A549 (cell line): Measurements from ENCODE around the gene GPATCH2. TPM values are rescaled to one million over a fixed set of nuclear protein-coding genes. Genes with fewer than 3 reads are reported as not detected.

Experiments
- ATAC-seq, 2 experiments: fragments of 200-7000 bp in 1 of 2; fragments of >200 bp in 1 of 2; cut with Nextera tagmentation in 1 of 2; cut with Tn5 transposase in 1 of 2; 3 replicates each; pipeline versions ENCODE4 v1.8.0 to v1.9.1; 2018 to 2020; ENCODE audit warnings: mild to moderate bottlenecking in 1 of 2, moderate library complexity in 1 of 2
- CTCF ChIA-PET: fragments of 300-600 bp; sonication (Branson Sonifier 250); formaldehyde crosslinking; extraction: SDS; loops from one replicate; lab custom pipeline; 2021; ENCODE audit warnings: antibody characterized with exemption, inconsistent platforms; lab: Yijun Ruan, JAX
- POLR2A ChIA-PET: fragments of 350-600 bp; formaldehyde crosslinking; extraction: SDS; loops from one replicate; lab custom pipeline; 2021; ENCODE audit warnings: antibody characterized with exemption, inconsistent platforms; lab: Yijun Ruan, JAX
- DNase-seq, 2 experiments: peaks; one replicate each; pipeline versions ENCODE4 v3.0.0 to v3.0.0-alpha.2; 2011 to 2016; ENCODE audit warnings: low read depth in 1 of 2, low spot score in 1 of 2
- FAIRE-seq: peaks from 2 replicates; lab custom pipeline; 2011; peaks lifted over from hg19 to GRCh38; lab: Jason Lieb, UNC
- H3K27ac ChIP-seq, 2 experiments: fragments of >200 bp; sonication (Bioruptor Twin); formaldehyde crosslinking; 3 replicates each; pipeline ENCODE4 v1.5.1; 2016 to 2017
- H3K4me1 ChIP-seq: fragments of >200 bp; sonication (Bioruptor Twin); formaldehyde crosslinking; 3 replicates; pipeline ENCODE4 v1.6.1; 2016
- H3K4me2 ChIP-seq: fragments of >200 bp; sonication (Bioruptor Twin); formaldehyde crosslinking; 3 replicates; pipeline ENCODE4 v1.6.1; 2016
- H3K4me3 ChIP-seq: fragments of >200 bp; sonication (Bioruptor Twin); formaldehyde crosslinking; 3 replicates; pipeline ENCODE4 v1.5.1; 2016
- H3K9me3 ChIP-seq: fragments of >200 bp; sonication (Bioruptor Twin); formaldehyde crosslinking; 3 replicates; pipeline ENCODE4 v1.6.1; 2016
- CBX8 ChIP-seq: fragments of 200-600 bp; sonication (generic); IDR thresholded peaks from 2 replicates; pipeline ENCODE4 v1.6.1; 2016
- CHD4 ChIP-seq: fragments of 200-600 bp; sonication (generic); IDR thresholded peaks from 2 replicates; pipeline ENCODE4 v1.6.1; 2016; ENCODE audit warnings: antibody characterized with exemption, mild to moderate bottlenecking, borderline replicate concordance
- EHF ChIP-seq: fragments of 250-450 bp; sonication (Bioruptor Pico); IDR thresholded peaks from 2 replicates; pipeline ENCODE4 v1.5.0; 2020; ENCODE audit warnings: mild to moderate bottlenecking
- ELK1 ChIP-seq: fragments of 150-350 bp; IDR thresholded peaks from 2 replicates; pipeline ENCODE4 v1.6.1; 2014; ENCODE audit warnings: low read depth, mild to moderate bottlenecking, low read length
- ESRRA ChIP-seq: fragments of 150-350 bp; IDR thresholded peaks from 2 replicates; pipeline ENCODE4 v1.6.1; 2014; ENCODE audit warnings: mild to moderate bottlenecking, low read length, borderline replicate concordance
- FOXS1 ChIP-seq: fragments of 250-450 bp; sonication (Bioruptor Pico); IDR thresholded peaks from 2 replicates; pipeline ENCODE4 v1.5.0; 2020; ENCODE audit warnings: mild to moderate bottlenecking, moderate library complexity
- GATA3 ChIP-seq: IDR thresholded peaks from 2 replicates; pipeline ENCODE4 v1.6.1; 2012; ENCODE audit warnings: borderline replicate concordance
- HMGXB4 ChIP-seq: fragments of 250-450 bp; sonication (Bioruptor Pico); IDR thresholded peaks from 2 replicates; pipeline ENCODE4 v1.5.0; 2021; ENCODE audit warnings: mild to moderate bottlenecking, moderate library complexity, borderline replicate concordance
- MYC ChIP-seq: IDR thresholded peaks from 2 replicates; pipeline ENCODE4 v1.6.1; 2012; ENCODE audit warnings: mild to moderate bottlenecking, inconsistent platforms, low read length, improper control_type of control experiment, borderline replicate concordance
- NR3C1 ChIP-seq: fragments of >200 bp; sonication (Bioruptor Twin); formaldehyde crosslinking; IDR thresholded peaks from 3 replicates; pipeline ENCODE4 v1.6.1; 2017
- PBX3 ChIP-seq: IDR thresholded peaks from 2 replicates; pipeline ENCODE4 v1.6.1; 2012
- POLR2A ChIP-seq: IDR thresholded peaks from 2 replicates; pipeline ENCODE4 v1.6.1; 2012; ENCODE audit warnings: mild to moderate bottlenecking, low read length
- RARB ChIP-seq: fragments of 250-450 bp; sonication (Bioruptor Pico); IDR thresholded peaks from 2 replicates; pipeline ENCODE4 v1.8.0; 2021; ENCODE audit warnings: mild to moderate bottlenecking, moderate library complexity
- USF2 ChIP-seq: fragments of 450-650 bp; IDR thresholded peaks from 2 replicates; pipeline ENCODE4 v1.6.1; 2014; ENCODE audit warnings: antibody characterized with exemption
- WGBS: methylation state at CpG from one replicate; pipeline ENCODE4 v1.1.6; 2017; ENCODE audit errors: missing lambda C conversion rate; 5-methylcytosine and 5-hydroxymethylcytosine counted together
- polyA plus RNA-seq, 4 experiments: library from polyadenylated mRNA; depleted of rRNA in 3 of 4; stranded (reverse); fragments of >200 nt; fragmentation: RNase III in 1 of 4; extraction: RNeasy Plus Mini Kit Qiagen cat#74134 plus additional on column Dnase treatment in 1 of 4; gene quantifications; 2 replicates in 3 of 4; 3 replicates in 1 of 4; pipeline ENCODE4 v1.2.3, GENCODE V29; 2011 to 2017
- TF ChIP-seq, protein P1 (sequence below): fragments of >200 bp; sonication (Bioruptor Twin); formaldehyde crosslinking; IDR thresholded peaks from 2 replicates; pipeline ENCODE4 v1.6.1; 2016
- TF ChIP-seq, protein P2 (sequence below): IDR thresholded peaks from 2 replicates; pipeline ENCODE4 v1.6.1; 2012
- TF ChIP-seq, protein P3 (sequence below): fragments of >200 bp; sonication (Bioruptor Twin); formaldehyde crosslinking; IDR thresholded peaks from 3 replicates; pipeline ENCODE4 v1.6.1; 2016

GPATCH2 gene
- polyA plus RNA-seq, 2 of the 4 experiments (the other 2 are of a cell fraction), result 10.8 to 18.6 TPM

DNA sequence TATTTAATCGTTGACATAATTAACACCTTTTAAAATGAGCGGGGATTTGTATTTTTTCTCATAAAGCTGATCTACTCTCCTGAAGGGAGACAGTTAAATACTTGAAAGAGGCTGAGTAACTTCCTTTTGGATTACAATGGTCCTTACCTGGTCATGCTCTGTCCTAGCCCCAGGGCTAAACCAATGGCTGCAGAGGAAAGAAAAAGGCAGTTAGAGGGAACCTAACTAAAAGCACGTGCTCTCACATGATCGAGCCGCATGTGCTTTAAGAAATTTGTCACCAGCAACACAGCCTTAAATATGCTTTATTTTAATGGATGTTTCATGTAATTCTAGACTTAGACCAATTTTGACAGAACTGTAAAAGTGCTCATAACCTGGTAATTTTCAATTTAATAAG, 132.7 kb downstream of the GPATCH2 start (continued):
- no peak for TF ChIP-seq ELK1

DNA sequence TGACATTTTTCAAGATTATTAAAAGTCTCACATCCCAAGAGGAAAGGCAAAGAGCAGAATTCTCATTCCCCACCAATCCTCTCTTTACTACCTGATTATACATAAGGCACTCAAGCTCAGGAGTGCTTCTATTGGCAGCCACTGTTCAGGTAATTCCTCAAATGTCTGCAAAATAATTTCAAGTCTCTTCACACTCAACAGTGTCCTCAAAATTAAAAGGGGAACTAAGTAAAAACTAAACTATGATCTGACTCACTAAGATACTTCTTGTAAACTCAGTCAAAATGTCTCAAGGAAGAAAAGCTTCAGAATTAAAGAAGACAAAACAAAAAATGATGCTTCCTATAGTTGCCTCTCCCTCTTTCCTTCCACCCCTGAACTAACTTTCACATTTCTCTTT, 135.6 kb downstream of the GPATCH2 start:
- TF ChIP-seq, protein P1, sequence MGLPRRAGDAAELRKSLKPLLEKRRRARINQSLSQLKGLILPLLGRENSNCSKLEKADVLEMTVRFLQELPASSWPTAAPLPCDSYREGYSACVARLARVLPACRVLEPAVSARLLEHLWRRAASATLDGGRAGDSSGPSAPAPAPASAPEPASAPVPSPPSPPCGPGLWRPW, result no peak
- TF ChIP-seq, protein P2, sequence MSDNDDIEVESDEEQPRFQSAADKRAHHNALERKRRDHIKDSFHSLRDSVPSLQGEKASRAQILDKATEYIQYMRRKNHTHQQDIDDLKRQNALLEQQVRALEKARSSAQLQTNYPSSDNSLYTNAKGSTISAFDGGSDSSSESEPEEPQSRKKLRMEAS, result no peak
- TF ChIP-seq HMGXB4 (CRISPR knock-in tag) (no peak), RARB (CRISPR knock-in tag) (no peak), USF2 (no peak), POLR2A (no peak), NR3C1 (no peak)
- POLR2A ChIA-PET, result no interaction called here
- Histone ChIP-seq H3K4me1 (peaks cover 10% of the 10 kb centered on the region; the same call in 2 of the 3 replicates), H3K9me3 (no peaks in the 10 kb centered on the region), H3K4me2 (no peak overlapping the region), H3K4me3 (no peak overlapping the region), H3K27ac (no peak overlapping the region)
- no peak for ATAC-seq
- no peak for DNase-seq
- CTCF ChIA-PET, result no interaction called here
- FAIRE-seq, result no peak

DNA sequence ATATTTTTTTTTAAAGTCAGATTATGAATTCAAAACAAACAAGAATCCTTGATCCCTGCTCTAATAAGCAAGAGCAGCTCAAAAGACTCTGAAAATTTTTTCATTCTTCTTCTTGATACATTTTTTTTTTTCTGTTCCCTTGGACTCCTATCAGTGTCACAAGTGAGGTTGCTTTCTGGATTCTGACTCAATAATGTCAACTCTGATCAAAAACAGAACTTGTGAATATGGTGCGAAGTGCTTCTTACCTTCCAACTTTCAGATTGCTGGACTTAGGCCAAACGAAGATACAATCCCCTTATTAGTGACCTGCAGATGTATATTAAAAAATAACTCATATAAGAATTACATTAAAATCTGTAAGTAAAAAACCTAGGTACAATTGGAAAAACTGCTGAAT, 136.1 kb downstream of the GPATCH2 start:
- FAIRE-seq, result no peak
- ChIA-PET CTCF (no interaction called here), POLR2A (no interaction called here)
- ATAC-seq, result no peak
- Histone ChIP-seq H3K4me2 (no peak overlapping the region), H3K4me1 (peaks cover 10% of the 10 kb centered on the region; the same call in 2 of the 3 replicates), H3K9me3 (no peaks in the 10 kb centered on the region), H3K4me3 (no peak overlapping the region), H3K27ac (no peak overlapping the region)
- TF ChIP-seq FOXS1 (CRISPR knock-in tag), result no peak
- TF ChIP-seq, protein P3, sequence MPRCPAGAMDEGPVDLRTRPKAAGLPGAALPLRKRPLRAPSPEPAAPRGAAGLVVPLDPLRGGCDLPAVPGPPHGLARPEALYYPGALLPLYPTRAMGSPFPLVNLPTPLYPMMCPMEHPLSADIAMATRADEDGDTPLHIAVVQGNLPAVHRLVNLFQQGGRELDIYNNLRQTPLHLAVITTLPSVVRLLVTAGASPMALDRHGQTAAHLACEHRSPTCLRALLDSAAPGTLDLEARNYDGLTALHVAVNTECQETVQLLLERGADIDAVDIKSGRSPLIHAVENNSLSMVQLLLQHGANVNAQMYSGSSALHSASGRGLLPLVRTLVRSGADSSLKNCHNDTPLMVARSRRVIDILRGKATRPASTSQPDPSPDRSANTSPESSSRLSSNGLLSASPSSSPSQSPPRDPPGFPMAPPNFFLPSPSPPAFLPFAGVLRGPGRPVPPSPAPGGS, result no peak
- no peak for TF ChIP-seq GATA3
- TF ChIP-seq HMGXB4 (CRISPR knock-in tag), result no peak
- TF ChIP-seq CHD4, result no peak
- TF ChIP-seq, protein P1, result no peak
- no peak for TF ChIP-seq PBX3
- TF ChIP-seq USF2, result no peak
- TF ChIP-seq, protein P2, result no peak
- no peak for TF ChIP-seq ESRRA
- no peak for TF ChIP-seq MYC
- no peak for TF ChIP-seq EHF
- TF ChIP-seq CBX8, result no peak
- DNase-seq, result no peak
- WGBS, result 79% methylated on average over 2 of the region's 2 CpGs
